Hematopoietic multipotent progenitor cell treated with erythropoietin and hydrocortisone succinate and interleukin-3 and kit ligand, for 6 days (in vitro differentiated cells): ENCODE results near the gene PGLYRP2.
"Not testable (repeated sequence)": the region's sequence is repeated elsewhere in the genome, so short reads cannot be mapped to it uniquely, and the experiment has no call there.

Experiments used
- DNase-seq: peaks from one replicate; pipeline ENCODE4 v3.0.0-alpha.2; 2015

The PGLYRP2 gene

GRCh38 chr19:15479391-15480345, at the start of gene PGLYRP2:
Gene PGLYRP2 (minus strand): TSS chr19:15479501. CDS start chr19:15479371, 130 bp downstream.
- DNase-seq = peak; percentile 64

- no peak for DNase-seq
Measured at GRCh38 chr19:15527705-15528104, 48.4 kb upstream of the PGLYRP2 start.

GRCh38 chr19:15526408-15526807, 47.1 kb upstream of the PGLYRP2 start:
- no peak for DNase-seq

- DNase-seq = no peak
Measured at GRCh38 chr19:15525291-15525690, 46.0 kb upstream of the PGLYRP2 start.

GRCh38 chr19:15524781-15525180, 45.5 kb upstream of the PGLYRP2 start:
- DNase-seq = no peak

GRCh38 chr19:15519433-15519976, 40.2 kb upstream of the PGLYRP2 start:
- no peak for DNase-seq

GRCh38 chr19:15517778-15518177, 38.5 kb upstream of the PGLYRP2 start:
- no peak for DNase-seq

GRCh38 chr19:15516363-15516762, 37.1 kb upstream of the PGLYRP2 start:
- DNase-seq = peak; percentile 15

GRCh38 chr19:15515227-15515625, 35.9 kb upstream of the PGLYRP2 start:
- not testable (repeated sequence) for DNase-seq

- no peak for DNase-seq
Measured at GRCh38 chr19:15511671-15512424, 32.5 kb upstream of the PGLYRP2 start.

GRCh38 chr19:15508035-15508710, 28.9 kb upstream of the PGLYRP2 start, which contains the start of gene CYP4F22:
Gene CYP4F22 (plus strand): TSS chr19:15508525. CDS start chr19:15525337, 16,812 bp downstream.
- no peak for DNase-seq

- no peak for DNase-seq
Measured at GRCh38 chr19:15507068-15508034, 28.1 kb upstream of the PGLYRP2 start.

- no peak for DNase-seq
Measured at GRCh38 chr19:15506074-15506571, 26.8 kb upstream of the PGLYRP2 start.

- no peak for DNase-seq
Measured at GRCh38 chr19:15502264-15502663, 23.0 kb upstream of the PGLYRP2 start.

- no peak for DNase-seq
Measured at GRCh38 chr19:15501596-15501995, 22.3 kb upstream of the PGLYRP2 start.

- no peak for DNase-seq
Measured at GRCh38 chr19:15498910-15499309, 19.6 kb upstream of the PGLYRP2 start.

GRCh38 chr19:15498156-15498858, 19.0 kb upstream of the PGLYRP2 start:
- DNase-seq = no peak

GRCh38 chr19:15495151-15495550, 15.8 kb upstream of the PGLYRP2 start:
- no peak for DNase-seq

- no peak for DNase-seq
Measured at GRCh38 chr19:15488489-15489226, 9.4 kb upstream of the PGLYRP2 start.

GRCh38 chr19:15487038-15487437, 7.7 kb upstream of the PGLYRP2 start:
- no peak for DNase-seq
